Esophagus squamous epithelium (tissue), 4 donors: ENCODE data around the gene YKT6.

ENCODE experiments used
- POLR2A ChIP-seq, 4 donors: fragments of 450-650 bp; IDR thresholded peaks; one replicate each; pipeline ENCODE4 v1.6.1; 2017; ENCODE audit warnings: antibody characterized with exemption in 4 of 4, mild to moderate bottlenecking in 4 of 4, moderate library complexity in 3 of 4
- TF ChIP-seq, protein P1 (sequence below), 6 experiments: fragments of 450-650 bp in 4 of 6; fragments of 200-600 bp in 2 of 6; sonication (generic) in 2 of 6; IDR thresholded peaks; one replicate each; pipeline ENCODE4 v1.5.1; 2016 to 2019; ENCODE audit warnings: antibody characterized with exemption in 6 of 6, mild to moderate bottlenecking in 4 of 6, moderate library complexity in 4 of 6

- TF ChIP-seq POLR2A (IDR thresholded peaks at IDR 0.05): no peak
- TF ChIP-seq, protein P1, sequence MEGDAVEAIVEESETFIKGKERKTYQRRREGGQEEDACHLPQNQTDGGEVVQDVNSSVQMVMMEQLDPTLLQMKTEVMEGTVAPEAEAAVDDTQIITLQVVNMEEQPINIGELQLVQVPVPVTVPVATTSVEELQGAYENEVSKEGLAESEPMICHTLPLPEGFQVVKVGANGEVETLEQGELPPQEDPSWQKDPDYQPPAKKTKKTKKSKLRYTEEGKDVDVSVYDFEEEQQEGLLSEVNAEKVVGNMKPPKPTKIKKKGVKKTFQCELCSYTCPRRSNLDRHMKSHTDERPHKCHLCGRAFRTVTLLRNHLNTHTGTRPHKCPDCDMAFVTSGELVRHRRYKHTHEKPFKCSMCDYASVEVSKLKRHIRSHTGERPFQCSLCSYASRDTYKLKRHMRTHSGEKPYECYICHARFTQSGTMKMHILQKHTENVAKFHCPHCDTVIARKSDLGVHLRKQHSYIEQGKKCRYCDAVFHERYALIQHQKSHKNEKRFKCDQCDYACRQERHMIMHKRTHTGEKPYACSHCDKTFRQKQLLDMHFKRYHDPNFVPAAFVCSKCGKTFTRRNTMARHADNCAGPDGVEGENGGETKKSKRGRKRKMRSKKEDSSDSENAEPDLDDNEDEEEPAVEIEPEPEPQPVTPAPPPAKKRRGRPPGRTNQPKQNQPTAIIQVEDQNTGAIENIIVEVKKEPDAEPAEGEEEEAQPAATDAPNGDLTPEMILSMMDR (IDR thresholded peaks at IDR 0.05): no peak
Observed at GRCh38 chr7:44263326-44264082, 62.7 kb downstream of the YKT6 start.
